Right ventricle myocardium superior (tissue), 1 donor: ENCODE results near the gene MDH1. TPM values are rescaled to one million over a fixed set of nuclear protein-coding genes. Genes with fewer than 3 reads are reported as not detected.
"Not testable (repeated sequence)": the region's sequence is repeated elsewhere in the genome, so short reads cannot be mapped to it uniquely, and the experiment has no call there.

Experiments
- ATAC-seq: fragments of 200-7000 bp; cut with Tn5 transposase; one replicate; pipeline ENCODE4 v1.9.1; 2020; ENCODE audit warnings: mild to moderate bottlenecking; ENCODE audit not compliant: poor library complexity
- DNase-seq: peaks from one replicate; pipeline ENCODE4 v3.0.0-alpha.2; 2020
- intact Hi-C: fragments of 100-400 bp; cut with DNase I; formaldehyde crosslinking; loops from one replicate; pipeline ENCODE4 v1.11.2; 2022
- total RNA-seq: library from RNA; stranded (reverse); fragmentation: NEBNext Ultra II Directional; extraction: Animal tissue kit (Norgen Biotek cat#: 25700); gene quantifications from one replicate; pipeline ENCODE4 v1.2.1, GENCODE V29; 2021
- donor health status: DM: no; HTN: yes; CAD: no; lungs with severe emphysema.

MDH1 gene
- total RNA-seq, 1 donor from 2014 or later = 1,328 TPM

GRCh38 chr2:63619328-63619727, 30.6 kb downstream of the MDH1 start:
- ATAC-seq = no peak

GRCh38 chr2:63622751-63623150, 34.0 kb downstream of the MDH1 start:
- ATAC-seq = no peak
- no peak for DNase-seq
- intact Hi-C loops = no loop called here

More at GRCh38 chr2:63619328-63619727, 30.6 kb downstream of the MDH1 start:
- DNase-seq = no peak
- intact Hi-C loops = no loop called here

GRCh38 chr2:63623763-63624162, 35.0 kb downstream of the MDH1 start:
- DNase-seq, ATAC-seq, intact Hi-C loops: not testable (repeated sequence)

- intact Hi-C loops = no loop called here
- no peak for DNase-seq
- ATAC-seq = no peak
Observed at GRCh38 chr2:63627866-63628265, 39.1 kb downstream of the MDH1 start.

- ATAC-seq = no peak
- DNase-seq = no peak
- intact Hi-C loops = no loop called here
Observed at GRCh38 chr2:63628403-63628942, 39.7 kb downstream of the MDH1 start.

- DNase-seq (no peak), ATAC-seq (no peak)
- intact Hi-C loops = no loop called here
Observed at GRCh38 chr2:63631501-63631900, 42.7 kb downstream of the MDH1 start.

GRCh38 chr2:63632382-63632781, 43.6 kb downstream of the MDH1 start:
- no peak for ATAC-seq
- no peak for DNase-seq
- intact Hi-C loops = no loop called here

GRCh38 chr2:63639344-63639743, 50.6 kb downstream of the MDH1 start:
- DNase-seq (no peak), ATAC-seq (no peak)
- intact Hi-C loops = no loop called here

GRCh38 chr2:63642946-63643345, 54.2 kb downstream of the MDH1 start:
- intact Hi-C loops = no loop called here
- DNase-seq = no peak
- no peak for ATAC-seq

- intact Hi-C loops = no loop called here
- ATAC-seq = no peak
- DNase-seq = no peak
Observed at GRCh38 chr2:63643486-63643885, 54.7 kb downstream of the MDH1 start.

GRCh38 chr2:63648632-63649031, 59.9 kb downstream of the MDH1 start:
- DNase-seq (no peak), ATAC-seq (no peak)
- intact Hi-C loops = no loop called here

GRCh38 chr2:63649829-63650228, 61.1 kb downstream of the MDH1 start:
- intact Hi-C loops = no loop called here
- ATAC-seq (no peak), DNase-seq (no peak)

- ATAC-seq (no peak), DNase-seq (no peak)
- intact Hi-C loops = no loop called here
Observed at GRCh38 chr2:63650756-63651155, 62.0 kb downstream of the MDH1 start.

- ATAC-seq = no peak
- no peak for DNase-seq
- intact Hi-C loops = no loop called here
Observed at GRCh38 chr2:63651356-63651755, 62.6 kb downstream of the MDH1 start.

- intact Hi-C loops = no loop called here
- DNase-seq = no peak
- no peak for ATAC-seq
Observed at GRCh38 chr2:63651861-63652651, 63.3 kb downstream of the MDH1 start.

GRCh38 chr2:63652652-63652985, 63.9 kb downstream of the MDH1 start:
- intact Hi-C loops = no loop called here
- no peak for DNase-seq
- ATAC-seq = no peak

- no peak for ATAC-seq
- intact Hi-C loops = no loop called here
- no peak for DNase-seq
Observed at GRCh38 chr2:63654959-63655358, 66.2 kb downstream of the MDH1 start.
